ENCODE data around the gene AKNAD1. TPM values are rescaled to one million over a fixed set of nuclear protein-coding genes. Genes with fewer than 3 reads are reported as not detected.

AKNAD1 gene
- total and polyA plus RNA-seq, 2 of the 4 experiments (the other 2 are of a cell fraction) = 0.07 to 0.18 TPM

DNA sequence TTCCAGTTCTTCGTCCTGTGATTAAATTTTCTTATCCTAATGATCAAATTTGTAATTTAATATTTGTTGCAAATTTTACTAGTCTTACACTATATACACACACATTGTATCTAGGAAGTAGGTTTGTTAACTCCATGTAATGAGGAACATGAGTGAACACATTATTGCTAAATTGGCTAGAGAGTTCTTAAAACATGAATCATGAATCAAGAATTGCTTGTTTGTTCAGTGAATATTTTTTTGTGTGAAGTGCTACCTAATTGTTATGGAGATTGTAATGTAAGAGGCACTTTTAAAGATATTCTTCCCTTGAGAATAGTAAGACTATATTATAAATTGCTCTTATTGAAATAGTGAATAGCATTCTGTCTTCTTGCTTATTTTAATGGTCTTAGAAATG is 24.5 kb upstream of the AKNAD1 start:
- H3K4me1 ChIP-seq (ENCODE audit: control insufficient read depth, insufficient read depth, low read length) = no peaks in the 10 kb centered on the region; the same call in 1 of the 2 replicates
- POLR2A ChIA-PET (ENCODE audit: unreplicated experiment) = interaction anchor here (0.7 kb wide), 1 partner anchor 115 kb away, joined by 7 read pairs; no protein-coding TSS in a partner anchor

More for the DNA sequence above, 24.5 kb upstream of the AKNAD1 start:
- peak; percentile 57; the same call in 1 of the 2 replicates for TF ChIP-seq CEBPB (IDR thresholded peaks at IDR 0.05; ENCODE audit: low read depth, low read length)
- no peak for TF ChIP-seq RFX5 (IDR thresholded peaks at IDR 0.05; ENCODE audit: low read depth, low read length)
- TF ChIP-seq MXI1 (IDR thresholded peaks at IDR 0.05; ENCODE audit: borderline replicate concordance, low read depth, low read length) = no peak
- no peak overlapping the region for H2BK5ac ChIP-seq (ENCODE audit: low read depth, low read length, poor library complexity, severe bottlenecking)
- peaks cover 21 to 63% of the 10 kb centered on the region in 2 experiments for H3K79me1 ChIP-seq (ENCODE audit: low read depth in 1 of 2, low read length in 2 of 2)
- no peaks in the 10 kb centered on the region for H3K27me3 ChIP-seq (ENCODE audit: control insufficient read depth, insufficient read depth, low read length)
- no peak for ATAC-seq (ENCODE audit: low read depth)
- no peak overlapping the region for H2AFZ ChIP-seq (replicated peaks; ENCODE audit: low read length, poor library complexity)
- no peaks in the 10 kb centered on the region; the same call in 1 of the 2 replicates for H3K9me1 ChIP-seq (ENCODE audit: insufficient read depth, low read length)
- H4K5ac ChIP-seq (ENCODE audit: low read depth, low read length) = no peak overlapping the region
- H2BK15ac ChIP-seq (ENCODE audit: low read depth, low read length) = no peak overlapping the region
- in situ Hi-C loops (cut with MboI; ENCODE audit: low sequenced_read_pairs) (no loop called here), intact Hi-C loops (cut with micrococcal nuclease) (loop anchor here (2.0 kb wide), 1 partner anchor 15 kb away; no protein-coding TSS in a partner anchor), dilution Hi-C loops (cut with HindIII; ENCODE audit: low sequenced_read_pairs, unreplicated experiment) (no loop called here)
- no peaks in the 10 kb centered on the region for H3K9me3 ChIP-seq (ENCODE audit: control insufficient read depth, insufficient read depth, low read length)
- no TSS peak for BruUV-seq (replicated peaks)
- H2AK9ac ChIP-seq (replicated peaks; ENCODE audit: low read depth, low read length, poor library complexity) = no peak overlapping the region
- H2BK20ac ChIP-seq (ENCODE audit: low read depth, low read length) = no peak overlapping the region
- WGBS, 2 experiments (ENCODE audit: extremely low coverage in 2 of 2, insufficient read length in 1 of 2) = no CpG with 5 or more reads among the region's 1 CpG
- no peak overlapping the region for H3K27ac ChIP-seq (ENCODE audit: insufficient read depth, low read length)
- H3K9ac ChIP-seq (ENCODE audit: low read depth, low read length) = no peak overlapping the region
- no peak overlapping the region for H3K23ac ChIP-seq (ENCODE audit: low read depth, low read length)
- no peak overlapping the region for H2AK5ac ChIP-seq (ENCODE audit: low read depth, low read length)
- no peak overlapping the region for H3K4me2 ChIP-seq (ENCODE audit: low read depth, low read length)
- H4K20me1 ChIP-seq (ENCODE audit: insufficient read depth, low read length) = no peaks in the 10 kb centered on the region; the same call in 1 of the 2 replicates
- H3K4ac ChIP-seq (ENCODE audit: low read depth, low read length) = no peak overlapping the region
- H4K8ac ChIP-seq (ENCODE audit: low read depth in 2 of 2, low read length in 2 of 2) = no peak overlapping the region
- no peak overlapping the region for H3K18ac ChIP-seq (ENCODE audit: low read depth, low read length)
- H2BK120ac ChIP-seq (ENCODE audit: low read depth, low read length) = no peak overlapping the region
- H3K14ac ChIP-seq (replicated peaks; ENCODE audit: low read depth, low read length) = no peak overlapping the region
- no peak overlapping the region for H3K56ac ChIP-seq (ENCODE audit: extremely low read depth, insufficient read depth, low read length)
- no peak overlapping the region for H4K91ac ChIP-seq (ENCODE audit: insufficient read depth, low read depth, low read length)
- peak; percentile 36 for DNase-seq
- no peak overlapping the region for H3K4me3 ChIP-seq (ENCODE audit: insufficient read depth, low read depth, low read length)
- CTCF ChIA-PET = no interaction called here
- H3K36me3 ChIP-seq (ENCODE audit: control insufficient read depth, insufficient read depth, low read length) = no peaks in the 10 kb centered on the region

Measured in IMR-90 (cell line).